ENCODE results near the gene LTBP1. TPM values are rescaled to one million over a fixed set of nuclear protein-coding genes. Genes with fewer than 3 reads are reported as not detected.

Gene LTBP1
- total RNA-seq, 1 experiment from 2014 or later = 2.2 TPM

- BruUV-seq (replicated peaks) = no TSS peak
- no peaks in the 10 kb centered on the region for H3K9me3 ChIP-seq (ENCODE audit: low read depth, low read length, poor library complexity, severe bottlenecking)
- no peak overlapping the region for H3K27ac ChIP-seq (ENCODE audit: low read depth, low read length, poor library complexity, severe bottlenecking)
- H3K27me3 ChIP-seq (replicated peaks; ENCODE audit: insufficient read depth, low read depth, low read length, poor library complexity) = no peaks in the 10 kb centered on the region
- ChIA-PET CTCF (interaction anchor here (0.6 kb wide), 1 partner anchor 47 kb away, joined by 3 read pairs; no protein-coding TSS in a partner anchor), POLR2A (ENCODE audit: low non-redundant PET) (no interaction called here)
- H3K4me1 ChIP-seq (ENCODE audit: insufficient read depth, low read length, poor library complexity, severe bottlenecking) = no peaks in the 10 kb centered on the region
- H3K4me3 ChIP-seq (ENCODE audit: low read depth, low read length, poor library complexity, severe bottlenecking) = no peak overlapping the region
- no peaks in the 10 kb centered on the region for H3K36me3 ChIP-seq (ENCODE audit: insufficient read depth, low read length, poor library complexity, severe bottlenecking)
- DNase-seq (ENCODE audit: low spot score) = no peak
- TF ChIP-seq CTCF (conservative IDR thresholded peaks at IDR 0.05; ENCODE audit: low read depth, low read length) = no peak
- no peak for TF ChIP-seq EZH2 (IDR thresholded peaks at IDR 0.05; ENCODE audit: borderline replicate concordance, low read depth, low read length, poor library complexity, severe bottlenecking)
- intact Hi-C loops (cut with micrococcal nuclease; ENCODE audit: unreplicated experiment) = no loop called here
Observed at GRCh38 chr2:33333433-33333832, 386.7 kb downstream of the LTBP1 start.

- no peak for TF ChIP-seq EZH2 (IDR thresholded peaks at IDR 0.05; ENCODE audit: borderline replicate concordance, low read depth, low read length, poor library complexity, severe bottlenecking)
- TF ChIP-seq CTCF (conservative IDR thresholded peaks at IDR 0.05; ENCODE audit: low read depth, low read length) = no peak
- H3K9me3 ChIP-seq (ENCODE audit: low read depth, low read length, poor library complexity, severe bottlenecking) = no peaks in the 10 kb centered on the region
- no peak overlapping the region for H3K27ac ChIP-seq (ENCODE audit: low read depth, low read length, poor library complexity, severe bottlenecking)
- CTCF ChIA-PET = no interaction called here
- H3K36me3 ChIP-seq (ENCODE audit: insufficient read depth, low read length, poor library complexity, severe bottlenecking) = no peaks in the 10 kb centered on the region
- no peak for DNase-seq (ENCODE audit: low spot score)
- H3K27me3 ChIP-seq (replicated peaks; ENCODE audit: insufficient read depth, low read depth, low read length, poor library complexity) = no peaks in the 10 kb centered on the region
- BruUV-seq (replicated peaks) = no TSS peak
- H3K4me1 ChIP-seq (ENCODE audit: insufficient read depth, low read length, poor library complexity, severe bottlenecking) = no peaks in the 10 kb centered on the region
- no peak overlapping the region for H3K4me3 ChIP-seq (ENCODE audit: low read depth, low read length, poor library complexity, severe bottlenecking)
- POLR2A ChIA-PET (ENCODE audit: low non-redundant PET) = no interaction called here
- intact Hi-C loops (cut with micrococcal nuclease; ENCODE audit: unreplicated experiment) = no loop called here
Observed at GRCh38 chr2:33334083-33334482, 387.3 kb downstream of the LTBP1 start.

- Histone ChIP-seq H3K9me3 (ENCODE audit: low read depth, low read length, poor library complexity, severe bottlenecking) (no peaks in the 10 kb centered on the region), H3K4me1 (ENCODE audit: insufficient read depth, low read length, poor library complexity, severe bottlenecking) (no peaks in the 10 kb centered on the region), H3K27ac (ENCODE audit: low read depth, low read length, poor library complexity, severe bottlenecking) (no peak overlapping the region), H3K36me3 (ENCODE audit: insufficient read depth, low read length, poor library complexity, severe bottlenecking) (no peaks in the 10 kb centered on the region), H3K4me3 (ENCODE audit: low read depth, low read length, poor library complexity, severe bottlenecking) (no peak overlapping the region), H3K27me3 (replicated peaks; ENCODE audit: insufficient read depth, low read depth, low read length, poor library complexity) (no peaks in the 10 kb centered on the region)
- TF ChIP-seq CTCF (conservative IDR thresholded peaks at IDR 0.05; ENCODE audit: low read depth, low read length) = no peak
- no peak for TF ChIP-seq EZH2 (IDR thresholded peaks at IDR 0.05; ENCODE audit: borderline replicate concordance, low read depth, low read length, poor library complexity, severe bottlenecking)
- ChIA-PET CTCF (no interaction called here), POLR2A (ENCODE audit: low non-redundant PET) (no interaction called here)
- no TSS peak for BruUV-seq (replicated peaks)
- no peak for DNase-seq (ENCODE audit: low spot score)
- intact Hi-C loops (cut with micrococcal nuclease; ENCODE audit: unreplicated experiment) = no loop called here
Observed at GRCh38 chr2:33335516-33335915, 388.8 kb downstream of the LTBP1 start.
